HL-60 (cell line): ENCODE measurements around the gene PRKAG2.

ENCODE experiments used
- CTCF ChIP-seq: IDR thresholded peaks from one replicate; pipeline ENCODE4 v1.5.1; 2011; ENCODE audit warnings: low read length, control low read depth, inconsistent platforms; ENCODE audit not compliant: insufficient read depth
- POLR2AphosphoS5 ChIP-seq: IDR thresholded peaks from 2 replicates; pipeline ENCODE4 v1.6.1; 2012; ENCODE audit warnings: low read depth

GRCh38 chr7:151834271-151835035 is 42.5 kb downstream of the PRKAG2 start:
- no peak for TF ChIP-seq CTCF
- TF ChIP-seq POLR2AphosphoS5, result no peak
